Kidney epithelial cell (primary cell): Measurements from ENCODE around the gene BCL2L13. TPM values are rescaled to one million over a fixed set of nuclear protein-coding genes. Genes with fewer than 3 reads are reported as not detected.

Experiments
- DNase-seq: peaks from one replicate; pipeline ENCODE4 v3.0.0-alpha.2; 2010; ENCODE audit warnings: low read depth
- H3K27me3 ChIP-seq: 2 replicates; pipeline ENCODE4 v1.6.0; 2011; ENCODE audit warnings: low read length; ENCODE audit not compliant: control insufficient read depth, insufficient read depth
- H3K36me3 ChIP-seq: 2 replicates; pipeline ENCODE4 v1.5.1; 2011; ENCODE audit warnings: low read length; ENCODE audit not compliant: control insufficient read depth, insufficient read depth
- H3K4me3 ChIP-seq: 2 replicates; pipeline ENCODE4 v1.5.1; 2011; ENCODE audit warnings: low read depth, mild to moderate bottlenecking, control low read depth, low read length
- total RNA-seq: library from RNA; depleted of rRNA; stranded (reverse); fragments of >200 nt; gene quantifications from 2 replicates; pipeline ENCODE4 v1.2.3, GENCODE V29; 2015
- TF ChIP-seq, protein P1 (sequence below): IDR thresholded peaks from 2 replicates; pipeline ENCODE4 v1.5.1; 2011; ENCODE audit warnings: mild to moderate bottlenecking, moderate library complexity, low read length, control low read depth, inconsistent platforms; ENCODE audit not compliant: insufficient read depth, poor library complexity, severe bottlenecking

The BCL2L13 gene
- total RNA-seq, 1 donor from 2014 or later, result 58.4 TPM

DNA sequence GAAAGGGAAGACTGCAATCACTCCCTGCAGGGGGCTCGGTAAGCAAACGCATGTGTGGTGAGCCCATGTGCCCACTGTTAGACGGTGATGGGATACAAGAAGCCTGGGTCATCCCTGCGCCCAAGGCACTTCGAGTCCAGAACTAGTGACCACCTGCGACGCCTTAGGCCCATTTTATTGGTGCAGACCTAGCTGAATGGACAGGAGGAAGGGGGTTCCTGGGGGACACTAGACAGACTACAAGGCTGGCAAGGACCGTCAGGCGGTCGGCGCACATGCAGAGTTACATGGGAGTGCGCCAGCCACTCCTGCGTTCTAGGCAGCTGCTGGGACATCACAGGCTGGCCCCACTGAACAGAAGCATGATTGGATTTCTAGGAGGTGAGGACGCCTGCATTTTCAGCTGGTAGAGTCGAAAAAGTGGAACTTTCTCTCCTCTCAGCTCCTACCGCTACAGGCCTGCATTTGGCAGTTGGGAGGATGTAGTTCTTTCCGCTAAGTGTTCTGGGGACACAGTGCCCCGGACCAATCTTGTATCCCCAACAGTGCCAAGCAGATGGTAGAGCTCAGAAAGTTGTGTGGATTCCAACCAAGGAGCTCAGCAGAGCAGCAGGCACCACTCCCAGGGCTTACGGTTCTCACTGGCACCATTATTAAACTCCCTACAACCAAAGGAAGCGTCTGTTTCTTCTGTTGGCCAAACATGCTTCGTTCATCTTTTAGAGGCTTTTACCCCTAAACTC lies 100.0 kb downstream of the BCL2L13 start:
- TF ChIP-seq, protein P1, sequence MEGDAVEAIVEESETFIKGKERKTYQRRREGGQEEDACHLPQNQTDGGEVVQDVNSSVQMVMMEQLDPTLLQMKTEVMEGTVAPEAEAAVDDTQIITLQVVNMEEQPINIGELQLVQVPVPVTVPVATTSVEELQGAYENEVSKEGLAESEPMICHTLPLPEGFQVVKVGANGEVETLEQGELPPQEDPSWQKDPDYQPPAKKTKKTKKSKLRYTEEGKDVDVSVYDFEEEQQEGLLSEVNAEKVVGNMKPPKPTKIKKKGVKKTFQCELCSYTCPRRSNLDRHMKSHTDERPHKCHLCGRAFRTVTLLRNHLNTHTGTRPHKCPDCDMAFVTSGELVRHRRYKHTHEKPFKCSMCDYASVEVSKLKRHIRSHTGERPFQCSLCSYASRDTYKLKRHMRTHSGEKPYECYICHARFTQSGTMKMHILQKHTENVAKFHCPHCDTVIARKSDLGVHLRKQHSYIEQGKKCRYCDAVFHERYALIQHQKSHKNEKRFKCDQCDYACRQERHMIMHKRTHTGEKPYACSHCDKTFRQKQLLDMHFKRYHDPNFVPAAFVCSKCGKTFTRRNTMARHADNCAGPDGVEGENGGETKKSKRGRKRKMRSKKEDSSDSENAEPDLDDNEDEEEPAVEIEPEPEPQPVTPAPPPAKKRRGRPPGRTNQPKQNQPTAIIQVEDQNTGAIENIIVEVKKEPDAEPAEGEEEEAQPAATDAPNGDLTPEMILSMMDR, result no peak
- no peak for DNase-seq
- H3K27me3 ChIP-seq, result no peaks in the 10 kb centered on the region
- no peak overlapping the region for H3K4me3 ChIP-seq
- peaks cover 1% of the 10 kb centered on the region for H3K36me3 ChIP-seq

DNA sequence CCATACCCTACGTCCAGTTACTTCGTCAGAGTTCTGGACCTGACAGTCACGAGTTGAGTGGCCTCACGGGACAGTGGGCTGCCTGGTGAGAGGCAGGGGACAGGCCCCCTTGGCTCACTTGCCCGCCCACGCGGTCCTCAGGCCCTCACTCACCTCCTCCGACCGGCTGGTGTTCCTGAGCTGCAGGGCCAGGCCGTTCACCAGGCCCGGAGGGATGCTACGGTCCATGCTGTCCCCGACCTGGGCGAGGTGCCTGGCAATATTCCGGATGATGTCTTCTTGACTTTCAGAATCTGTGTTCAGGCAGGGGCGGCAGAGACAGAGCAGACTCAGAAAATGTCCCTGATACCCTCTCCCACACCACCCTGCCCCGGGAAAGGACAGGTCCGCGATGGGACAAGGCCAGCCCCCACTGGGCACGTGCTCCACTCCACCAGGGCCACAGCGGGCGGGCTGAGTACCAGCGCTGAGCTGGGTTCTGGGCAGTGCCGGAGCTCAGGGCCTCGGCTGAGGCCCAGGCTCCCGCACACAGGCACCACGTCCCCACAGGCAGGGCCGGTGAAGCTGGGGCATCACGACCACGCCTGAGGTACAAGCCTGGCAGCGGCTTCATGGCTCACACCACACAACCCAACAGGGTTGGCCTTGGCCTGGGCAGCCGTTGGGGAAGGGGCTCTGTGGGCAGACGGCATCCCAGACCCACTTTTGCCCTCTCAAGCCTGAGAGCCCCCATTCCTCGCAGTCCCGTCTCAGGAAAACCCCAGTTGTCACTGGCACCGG lies 100.8 kb downstream of the BCL2L13 start:
- Histone ChIP-seq H3K36me3 (peaks cover 1% of the 10 kb centered on the region), H3K27me3 (no peaks in the 10 kb centered on the region), H3K4me3 (no peak overlapping the region)
- DNase-seq, result no peak
- TF ChIP-seq, protein P1, result no peak

DNA sequence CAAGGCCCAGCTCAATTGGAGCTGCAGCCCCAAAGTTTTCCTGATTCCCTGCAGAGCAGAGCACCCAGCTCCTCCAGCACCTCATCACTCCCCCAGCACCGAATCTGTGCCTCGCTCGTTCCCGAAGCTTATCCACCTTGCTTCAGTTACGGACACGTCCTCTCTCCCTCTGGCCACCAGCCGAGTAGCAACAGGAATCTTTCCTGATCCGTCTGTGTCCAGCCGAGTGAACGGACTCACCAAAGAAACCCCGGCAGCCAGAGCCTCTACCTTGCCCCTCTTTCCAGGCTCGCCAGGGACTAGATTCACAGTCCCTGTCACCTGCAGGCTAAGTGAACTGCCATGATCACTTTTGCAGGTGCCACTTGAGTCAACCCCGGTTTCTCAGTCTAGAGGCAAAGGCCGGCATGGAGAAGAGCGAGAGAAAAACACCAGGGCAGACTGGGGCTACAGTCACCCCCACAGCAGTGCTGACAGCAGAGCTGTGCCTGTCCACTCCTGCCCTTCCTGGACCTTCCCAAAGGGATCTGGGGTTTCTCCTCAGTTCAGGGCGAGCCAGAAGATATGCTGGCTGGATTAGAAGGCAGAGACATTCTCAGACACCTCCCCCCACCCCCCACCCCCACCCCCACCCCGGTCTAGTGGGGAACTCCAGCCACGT lies 103.4 kb downstream of the BCL2L13 start:
- Histone ChIP-seq H3K36me3 (no peaks in the 10 kb centered on the region), H3K27me3 (no peaks in the 10 kb centered on the region), H3K4me3 (no peak overlapping the region)
- DNase-seq, result no peak
- TF ChIP-seq, protein P1, result no peak

DNA sequence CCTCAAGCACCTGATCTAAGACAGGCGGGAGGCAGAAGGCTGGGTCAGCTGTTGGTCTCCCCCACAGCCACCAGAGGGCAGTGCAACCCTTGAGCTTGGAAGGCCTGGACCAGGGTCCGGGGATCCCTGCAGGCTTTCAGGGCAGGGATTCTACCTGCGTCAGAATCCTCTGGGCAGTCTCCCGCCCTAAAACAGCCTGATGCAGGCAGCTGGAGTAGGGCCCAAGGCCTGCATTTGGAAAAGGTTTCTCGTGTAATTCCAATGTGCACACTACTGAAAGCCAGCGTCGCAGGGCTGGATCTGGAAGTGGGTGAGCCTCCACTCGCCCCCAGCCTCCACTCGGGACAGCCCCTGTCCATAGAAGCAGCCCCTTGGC lies 104.0 kb downstream of the BCL2L13 start:
- Histone ChIP-seq H3K4me3 (no peak overlapping the region), H3K27me3 (no peaks in the 10 kb centered on the region), H3K36me3 (no peaks in the 10 kb centered on the region)
- peak; percentile 23 for DNase-seq
- TF ChIP-seq, protein P1, result peak; percentile 94

DNA sequence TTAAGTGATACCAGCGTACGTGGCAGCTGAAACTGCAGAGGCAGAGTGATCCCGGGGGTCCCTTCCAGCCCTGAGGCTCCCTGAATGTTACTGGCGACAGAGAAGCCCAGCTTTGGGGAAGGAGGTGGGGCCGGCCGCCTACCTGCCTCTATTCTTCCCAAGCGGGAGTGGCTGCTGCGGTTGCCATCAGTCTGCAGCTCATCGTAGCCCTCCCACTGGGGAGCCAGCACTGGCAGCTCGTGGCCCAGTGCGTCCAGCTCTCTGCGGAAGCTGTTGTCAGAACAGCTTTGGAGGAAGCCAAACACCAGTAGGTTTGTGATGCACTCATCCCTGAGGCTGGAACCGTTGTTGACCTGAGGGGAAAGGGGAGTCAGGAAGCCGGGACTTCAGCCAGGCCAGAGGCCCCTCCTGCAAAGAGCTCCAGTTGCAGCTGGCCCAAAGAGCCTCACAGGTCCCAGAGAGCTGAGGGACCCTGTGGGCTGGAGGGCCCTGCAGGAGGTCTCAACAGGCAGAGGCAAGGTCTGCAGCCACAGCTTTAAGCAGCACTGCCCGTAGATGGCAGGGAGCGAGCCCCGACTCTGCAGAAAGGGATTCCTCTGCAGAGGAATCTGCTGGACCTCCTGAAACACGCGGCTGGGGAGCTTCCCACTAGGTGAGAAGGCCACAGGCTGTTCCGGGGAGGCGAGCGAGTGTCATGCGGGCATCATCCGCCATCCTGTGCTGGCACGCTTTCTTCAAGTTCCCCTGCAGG lies 105.3 kb downstream of the BCL2L13 start:
- TF ChIP-seq, protein P1, result no peak
- no peak overlapping the region for H3K4me3 ChIP-seq
- H3K27me3 ChIP-seq, result no peaks in the 10 kb centered on the region
- no peak for DNase-seq
- H3K36me3 ChIP-seq, result no peaks in the 10 kb centered on the region
